ENCODE measurements around the gene RIC8A. TPM values are rescaled to one million over a fixed set of nuclear protein-coding genes. Genes with fewer than 3 reads are reported as not detected.

Gene RIC8A
- total and polyA plus RNA-seq, 10 of the 15 experiments (the other 5 are each of a cell fraction or from before 2014, with no cell fraction given) = 10.4 to 157 (median 81.4) TPM

GRCh38 chr11:256952-257737, 49.6 kb downstream of the RIC8A start (continued):
- no peak for TF ChIP-seq ZBED1 (IDR thresholded peaks at IDR 0.05; ENCODE audit: borderline replicate concordance)
- no peak for TF ChIP-seq SRF (IDR thresholded peaks at IDR 0.05; ENCODE audit: low read depth in 2 of 2, low read length in 2 of 2)
- TF ChIP-seq BMI1 (IDR thresholded peaks at IDR 0.05; ENCODE audit: borderline replicate concordance) = no peak
- TF ChIP-seq CHD1 (IDR thresholded peaks at IDR 0.05; ENCODE audit: low read depth, low read length) = no peak
- 0 out of 2 replicates have a peak, but pooled peaks have one; percentile 32 for TF ChIP-seq MEF2A (IDR thresholded peaks at IDR 0.05; ENCODE audit: insufficient read depth, low read depth, low read length)
- no peak for TF ChIP-seq SUPT20H (IDR thresholded peaks at IDR 0.05; ENCODE audit: borderline replicate concordance, control insufficient read depth, low read depth, low read length)
- no peak for TF ChIP-seq ZBTB4 (CRISPR knock-in tag; IDR thresholded peaks at IDR 0.05)
- TF ChIP-seq SMAD1 (IDR thresholded peaks at IDR 0.05; ENCODE audit: low read depth, partially characterized antibody) = no peak
- no peak for TF ChIP-seq LARP7 (IDR thresholded peaks at IDR 0.05)
- no peak for TF ChIP-seq FOS (IDR thresholded peaks at IDR 0.05; ENCODE audit: borderline replicate concordance, extremely low read depth, insufficient read length)
- no peak for TF ChIP-seq EGR1 (IDR thresholded peaks at IDR 0.05; ENCODE audit: borderline replicate concordance in 1 of 2, low read depth in 2 of 2, low read length in 2 of 2)
- TF ChIP-seq RUNX3 (IDR thresholded peaks at IDR 0.05; ENCODE audit: low read length) = peak; percentile 83
- 0 out of 2 replicates have a peak, but pooled peaks have one; percentile 23 for TF ChIP-seq ATF7 (IDR thresholded peaks at IDR 0.05; ENCODE audit: low read depth)
- TF ChIP-seq HCFC1 (IDR thresholded peaks at IDR 0.05; ENCODE audit: low read length) = no peak
- no peak for TF ChIP-seq ZNF384 (IDR thresholded peaks at IDR 0.05; ENCODE audit: borderline replicate concordance, low read depth, low read length)
- TF ChIP-seq MAX (IDR thresholded peaks at IDR 0.05; ENCODE audit: low read depth, low read length) = no peak
- TF ChIP-seq EZH2 (IDR thresholded peaks at IDR 0.05; ENCODE audit: borderline replicate concordance, control insufficient read depth, low read depth, low read length) = no peak
- no peak for TF ChIP-seq TCF3 (IDR thresholded peaks at IDR 0.05; ENCODE audit: borderline replicate concordance, insufficient read depth, low read depth, low read length)
- TF ChIP-seq CREB1 (IDR thresholded peaks at IDR 0.05; ENCODE audit: low read depth) = no peak
- no peak for TF ChIP-seq KLF5 (IDR thresholded peaks at IDR 0.05; ENCODE audit: partially characterized antibody)
- peak; percentile 66 for TF ChIP-seq MTA2 (IDR thresholded peaks at IDR 0.05; ENCODE audit: low read depth)
- TF ChIP-seq CBX3 (IDR thresholded peaks at IDR 0.05; ENCODE audit: borderline replicate concordance, low read depth) = no peak
- no peak for TF ChIP-seq RFX5 (IDR thresholded peaks at IDR 0.05; ENCODE audit: low read depth, low read length)
- TF ChIP-seq POLR2AphosphoS5 (IDR thresholded peaks at IDR 0.05; ENCODE audit: low read length) = no peak
- TF ChIP-seq SMAD5 (IDR thresholded peaks at IDR 0.05; ENCODE audit: low read depth) = no peak
- peak; percentile 65; the same call in 1 of the 2 replicates for TF ChIP-seq NBN (IDR thresholded peaks at IDR 0.05)
- TF ChIP-seq BACH1 (IDR thresholded peaks at IDR 0.05; ENCODE audit: borderline replicate concordance) = no peak; the same call in 1 of the 2 replicates
- TF ChIP-seq POLR2AphosphoS2 (IDR thresholded peaks at IDR 0.05; ENCODE audit: low read depth, low read length) = no peak
